Endothelial cell of umbilical vein (primary cell): Measurements from ENCODE around the gene SLC35D2. TPM values are rescaled to one million over a fixed set of nuclear protein-coding genes. Genes with fewer than 3 reads are reported as not detected.

ENCODE experiments used
- BruUV-seq: library from RNA; stranded (reverse); fragments of 400-500 nt; replicated peaks from 2 replicates; lab custom pipeline; 2021; lab: Mats Ljungman, UMichigan
- CTCF ChIA-PET: fragments of 300-600, 350-600 bp; sonication (Branson Sonifier 250); formaldehyde crosslinking; loops from one replicate; lab custom pipeline; 2021; ENCODE audit warnings: antibody characterized with exemption, inconsistent platforms; lab: Charles Lee
- POLR2A ChIA-PET: fragments of 300-600, 350-600 bp; sonication (Branson Sonifier 250); formaldehyde crosslinking; loops from one replicate; lab custom pipeline; 2021; ENCODE audit warnings: antibody characterized with exemption, inconsistent platforms; lab: Charles Lee
- DNase-seq: peaks from one replicate; pipeline ENCODE4 v3.0.0-alpha.2; 2011; ENCODE audit warnings: low read depth, low spot score
- FAIRE-seq: peaks from 2 replicates; lab custom pipeline; 2011; peaks lifted over from hg19 to GRCh38; lab: Jason Lieb, UNC
- H2AFZ ChIP-seq: 2 replicates; pipeline ENCODE4 v1.6.0; 2012; ENCODE audit warnings: low read depth, low read length, control low read depth, inconsistent platforms
- H3K27ac ChIP-seq: 2 replicates; pipeline ENCODE4 v1.5.1; 2011; ENCODE audit warnings: low read depth, mild to moderate bottlenecking, control low read depth, low read length, moderate library complexity; ENCODE audit not compliant: insufficient read depth
- H3K27me3 ChIP-seq, 2 experiments: 2 replicates each; pipeline versions ENCODE4 v1.6.0 to v1.6.1; 2011; ENCODE audit warnings: low read length in 2 of 2, mixed read lengths in 1 of 2; ENCODE audit not compliant: control insufficient read depth in 2 of 2, insufficient read depth in 2 of 2
- H3K36me3 ChIP-seq, 2 experiments: 2 replicates in 1 of 2; 3 replicates in 1 of 2; pipeline ENCODE4 v1.5.1; 2011; ENCODE audit warnings: low read length in 2 of 2, mild to moderate bottlenecking in 1 of 2, moderate library complexity in 1 of 2; ENCODE audit not compliant: control insufficient read depth in 2 of 2, insufficient read depth in 2 of 2; ENCODE audit errors: extremely low read depth in 1 of 2
- H3K4me1 ChIP-seq: 3 replicates; pipeline ENCODE4 v1.5.1; 2011; ENCODE audit warnings: mild to moderate bottlenecking, low read length; ENCODE audit not compliant: control insufficient read depth, insufficient read depth; ENCODE audit errors: extremely low read depth
- H3K4me2 ChIP-seq: 2 replicates; pipeline ENCODE4 v1.6.1; 2011; ENCODE audit warnings: low read length, control low read depth, mixed read lengths; ENCODE audit not compliant: insufficient read depth
- H3K4me3 ChIP-seq, 3 experiments: fragments of 200-600 bp in 1 of 3; sonication (generic), shearing (Covaris generic) in 1 of 3; replicated peaks in 1 of 3; 2 replicates each; pipeline ENCODE4 v1.5.1; 2011 to 2016; ENCODE audit warnings: control low read depth in 3 of 3, low read length in 3 of 3, mild to moderate bottlenecking in 2 of 3, inconsistent platforms in 1 of 3, low read depth in 1 of 3, moderate library complexity in 1 of 3; ENCODE audit not compliant: insufficient read depth in 1 of 3
- H3K79me2 ChIP-seq: 2 replicates; pipeline ENCODE4 v1.6.0; 2012; ENCODE audit warnings: low read length, inconsistent platforms; ENCODE audit not compliant: control insufficient read depth, insufficient read depth
- H3K9ac ChIP-seq: replicated peaks from 2 replicates; pipeline ENCODE3; 2011; ENCODE audit warnings: low read length, control low read depth; ENCODE audit not compliant: insufficient read depth; ENCODE audit errors: extremely low read depth
- H3K9me1 ChIP-seq: replicated peaks from 3 replicates; pipeline ENCODE4 v1.6.0; 2011; ENCODE audit warnings: mild to moderate bottlenecking, low read length; ENCODE audit not compliant: control insufficient read depth, insufficient read depth; ENCODE audit errors: extremely low read depth
- H3K9me3 ChIP-seq: replicated peaks from 2 replicates; pipeline ENCODE4 v1.5.1; 2012; ENCODE audit warnings: low read length, inconsistent platforms; ENCODE audit not compliant: control insufficient read depth, insufficient read depth
- H4K20me1 ChIP-seq: replicated peaks from 2 replicates; pipeline ENCODE3; 2011; ENCODE audit warnings: mild to moderate bottlenecking, low read length; ENCODE audit not compliant: control insufficient read depth, insufficient read depth; ENCODE audit errors: extremely low read depth
- EZH2 ChIP-seq: IDR thresholded peaks from 2 replicates; pipeline ENCODE4 v1.6.1; 2012; ENCODE audit warnings: borderline replicate concordance, low read depth, mild to moderate bottlenecking, moderate library complexity, low read length, inconsistent platforms; ENCODE audit not compliant: severe bottlenecking
- FOS ChIP-seq: IDR thresholded peaks from 2 replicates; pipeline ENCODE4 v1.6.1; 2011; ENCODE audit warnings: mild to moderate bottlenecking, low read length, moderate library complexity, borderline replicate concordance; ENCODE audit not compliant: insufficient read depth
- GATA2 ChIP-seq: IDR thresholded peaks from 2 replicates; pipeline ENCODE4 v1.7.0; 2011; ENCODE audit warnings: low read depth, mild to moderate bottlenecking, moderate library complexity, mixed read lengths, low read length; ENCODE audit not compliant: insufficient read length, insufficient read depth
- JUN ChIP-seq: IDR thresholded peaks from 2 replicates; pipeline ENCODE4 v1.6.1; 2011; ENCODE audit warnings: borderline replicate concordance, low read depth; ENCODE audit not compliant: insufficient read length, insufficient read depth
- MAX ChIP-seq: IDR thresholded peaks from 2 replicates; pipeline ENCODE4 v1.6.1; 2011; ENCODE audit not compliant: insufficient read depth, insufficient read length
- MYC ChIP-seq: IDR thresholded peaks from one replicate; pipeline ENCODE4 v1.6.1; 2011; ENCODE audit warnings: mild to moderate bottlenecking, low read depth, low read length
- POLR2A ChIP-seq: IDR thresholded peaks from 2 replicates; pipeline ENCODE4 v1.6.1; 2012; ENCODE audit warnings: low read depth, mild to moderate bottlenecking, control low read depth, low read length
- POLR2AphosphoS5 ChIP-seq: IDR thresholded peaks from 2 replicates; pipeline ENCODE4 v1.6.1; 2012; ENCODE audit warnings: low read depth, mild to moderate bottlenecking, control low read depth, low read length, moderate library complexity; ENCODE audit not compliant: insufficient read depth
- dilution Hi-C: fragments of 300-500 bp; cut with MboI; formaldehyde crosslinking; loops from one replicate; pipeline ENCODE4 v1.15.0; 2019; ENCODE audit warnings: low sequenced_read_pairs; ENCODE audit not compliant: extremely low pct_ligation_motif_present
- intact Hi-C: fragments of 100-400 bp; cut with micrococcal nuclease; formaldehyde crosslinking; loops from one replicate; pipeline ENCODE4 v1.10.0; 2022
- polyA plus RNA-seq, 4 experiments: library from polyadenylated mRNA; depleted of rRNA in 3 of 4; stranded (reverse) in 3 of 4; unstranded in 1 of 4; fragments of >200 nt; gene quantifications; 2 replicates each; pipeline versions ENCODE4 v1.2.1 to v1.2.3, GENCODE V29; 2011 to 2012; ENCODE audit warnings: missing spikeins in 1 of 4
- total RNA-seq: library from RNA; stranded (reverse); gene quantifications from 2 replicates; pipeline ENCODE4 v1.2.3, GENCODE V29; 2021
- TF ChIP-seq, protein P1 (sequence below), 2 donors: IDR thresholded peaks; 1 replicate in 1 of 2; 2 replicates in 1 of 2; pipeline ENCODE4 v1.5.1; 2011; ENCODE audit warnings: low read length in 2 of 2, mild to moderate bottlenecking in 2 of 2, moderate library complexity in 2 of 2, control low read depth in 1 of 2, inconsistent platforms in 1 of 2, low read depth in 1 of 2; ENCODE audit not compliant: insufficient read depth in 1 of 2; ENCODE audit errors: extremely low read depth in 1 of 2

Gene SLC35D2
- total and polyA plus RNA-seq, 2 donors (not counting 3 experiments of a cell fraction or from before 2014, with no cell fraction given), result 21.1 to 29.9 TPM

GRCh38 chr9:96381125-96381524 is 2.4 kb downstream of the SLC35D2 start:
- Histone ChIP-seq H3K9me3 (no peaks in the 10 kb centered on the region), H3K4me3 (no peak overlapping the region), H2AFZ (no peak overlapping the region), H3K79me2 (peaks cover 34% of the 10 kb centered on the region), H3K9ac (no peak overlapping the region), H3K9me1 (no peaks in the 10 kb centered on the region), H4K20me1 (no peaks in the 10 kb centered on the region), H3K36me3 (peaks cover 0 to 2% of the 10 kb centered on the region in 2 experiments), H3K27me3 (no peaks in the 10 kb centered on the region), H3K4me2 (no peak overlapping the region), H3K27ac (no peak overlapping the region), H3K4me1 (peaks cover 32% of the 10 kb centered on the region)
- ChIA-PET CTCF (interaction anchor here (1.5 to 2.2 kb wide), 2 partner anchors 53 to 286 kb away, joined by 7 to 13 read pairs; no protein-coding TSS in a partner anchor), POLR2A (no interaction called here)
- TF ChIP-seq MAX (no peak), EZH2 (no peak), POLR2AphosphoS5 (no peak), POLR2A (no peak), MYC (no peak), GATA2 (no peak), JUN (no peak), FOS (no peak)
- TF ChIP-seq, protein P1, sequence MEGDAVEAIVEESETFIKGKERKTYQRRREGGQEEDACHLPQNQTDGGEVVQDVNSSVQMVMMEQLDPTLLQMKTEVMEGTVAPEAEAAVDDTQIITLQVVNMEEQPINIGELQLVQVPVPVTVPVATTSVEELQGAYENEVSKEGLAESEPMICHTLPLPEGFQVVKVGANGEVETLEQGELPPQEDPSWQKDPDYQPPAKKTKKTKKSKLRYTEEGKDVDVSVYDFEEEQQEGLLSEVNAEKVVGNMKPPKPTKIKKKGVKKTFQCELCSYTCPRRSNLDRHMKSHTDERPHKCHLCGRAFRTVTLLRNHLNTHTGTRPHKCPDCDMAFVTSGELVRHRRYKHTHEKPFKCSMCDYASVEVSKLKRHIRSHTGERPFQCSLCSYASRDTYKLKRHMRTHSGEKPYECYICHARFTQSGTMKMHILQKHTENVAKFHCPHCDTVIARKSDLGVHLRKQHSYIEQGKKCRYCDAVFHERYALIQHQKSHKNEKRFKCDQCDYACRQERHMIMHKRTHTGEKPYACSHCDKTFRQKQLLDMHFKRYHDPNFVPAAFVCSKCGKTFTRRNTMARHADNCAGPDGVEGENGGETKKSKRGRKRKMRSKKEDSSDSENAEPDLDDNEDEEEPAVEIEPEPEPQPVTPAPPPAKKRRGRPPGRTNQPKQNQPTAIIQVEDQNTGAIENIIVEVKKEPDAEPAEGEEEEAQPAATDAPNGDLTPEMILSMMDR (IDR thresholded peaks at IDR 0.05; ENCODE audit: extremely low read depth in 1 of 2, insufficient read depth in 1 of 2, low read depth in 1 of 2, low read length in 2 of 2), result no peak
- BruUV-seq, result no TSS peak
- intact Hi-C loops (no loop called here), dilution Hi-C loops (no loop called here)
- no peak for DNase-seq
- FAIRE-seq, result no peak
